Dermis microvascular lymphatic vessel endothelial cell (primary cell): ENCODE results near the gene NFU1. TPM values are rescaled to one million over a fixed set of nuclear protein-coding genes. Genes with fewer than 3 reads are reported as not detected.
"Not testable (repeated sequence)": the region's sequence is repeated elsewhere in the genome, so short reads cannot be mapped to it uniquely, and the experiment has no call there.

Experiments used
- DNase-seq, 2 donors: peaks; one replicate each; pipeline versions ENCODE4 v3.0.0 to v3.0.0-alpha.2; 2010; ENCODE audit warnings: low read depth in 2 of 2
- total RNA-seq: library from RNA; depleted of rRNA; stranded (reverse); fragments of >200 nt; gene quantifications from 2 replicates; pipeline ENCODE4 v1.2.1, GENCODE V29; 2014

The NFU1 gene
- total RNA-seq, 1 donor from 2014 or later, result 39.0 TPM

- no peak for DNase-seq
Measured at GRCh38 chr2:69387770-69388481, 49.3 kb downstream of the NFU1 start.

GRCh38 chr2:69386789-69387734 lies 50.2 kb downstream of the NFU1 start, which contains the start of gene GFPT1:
Gene GFPT1 (minus strand): TSS chr2:69387227. CDS start chr2:69387071, 156 bp downstream.
- peak; percentile 76 to 96 for DNase-seq

- no peak for DNase-seq
Measured at GRCh38 chr2:69386360-69386759, 50.9 kb downstream of the NFU1 start.

GRCh38 chr2:69385443-69386151 lies 51.6 kb downstream of the NFU1 start:
- DNase-seq, result no peak

- DNase-seq, result no peak
Measured at GRCh38 chr2:69384618-69385081, 52.6 kb downstream of the NFU1 start.

- no peak for DNase-seq
Measured at GRCh38 chr2:69383176-69383812, 53.9 kb downstream of the NFU1 start.

GRCh38 chr2:69382547-69382946 lies 54.7 kb downstream of the NFU1 start:
- no peak for DNase-seq

GRCh38 chr2:69381337-69381737 lies 55.9 kb downstream of the NFU1 start:
- DNase-seq, result no peak

GRCh38 chr2:69380072-69380917 lies 56.9 kb downstream of the NFU1 start:
- no peak for DNase-seq

GRCh38 chr2:69376403-69376802 lies 60.8 kb downstream of the NFU1 start:
- no peak for DNase-seq

- DNase-seq, result peak in 1 of 2 donors; percentile 49
Measured at GRCh38 chr2:69375494-69376353, 61.5 kb downstream of the NFU1 start.

- DNase-seq, result no peak
Measured at GRCh38 chr2:69372767-69373166, 64.5 kb downstream of the NFU1 start.

GRCh38 chr2:69369802-69370201 lies 67.4 kb downstream of the NFU1 start:
- DNase-seq, result no peak

GRCh38 chr2:69368588-69368987 lies 68.6 kb downstream of the NFU1 start:
- no peak for DNase-seq

- no peak for DNase-seq
Measured at GRCh38 chr2:69359371-69359770, 77.9 kb downstream of the NFU1 start.

GRCh38 chr2:69358914-69359313 lies 78.3 kb downstream of the NFU1 start:
- DNase-seq, result no peak

- DNase-seq, result no peak
Measured at GRCh38 chr2:69356471-69356870, 80.8 kb downstream of the NFU1 start.

- not testable (repeated sequence) for DNase-seq
Measured at GRCh38 chr2:69354976-69355375, 82.3 kb downstream of the NFU1 start.

- no peak for DNase-seq
Measured at GRCh38 chr2:69353360-69353759, 83.9 kb downstream of the NFU1 start.
